ENCODE data around the gene RAPGEF4. TPM values are rescaled to one million over a fixed set of nuclear protein-coding genes. Genes with fewer than 3 reads are reported as not detected.

The RAPGEF4 gene
- polyA plus RNA-seq, 10 donors: 1.5 to 6.1 (median 3.4) TPM

GRCh38 chr2:172967036-172967982 is 231.7 kb downstream of the RAPGEF4 start:
- DNase-seq: no peak

GRCh38 chr2:172968061-172968469 is 232.4 kb downstream of the RAPGEF4 start:
- DNase-seq: peak; percentile 18 to 45 (median 34)

- DNase-seq: no peak
Observed at GRCh38 chr2:172969166-172969565, 233.5 kb downstream of the RAPGEF4 start.

- no peak for DNase-seq
Observed at GRCh38 chr2:172969609-172970008, 234.0 kb downstream of the RAPGEF4 start.

GRCh38 chr2:172970660-172971059 is 235.0 kb downstream of the RAPGEF4 start:
- no peak for DNase-seq

GRCh38 chr2:172972005-172972619 is 236.5 kb downstream of the RAPGEF4 start:
- no peak for DNase-seq

GRCh38 chr2:172974762-172975161 is 239.1 kb downstream of the RAPGEF4 start:
- DNase-seq: no peak

GRCh38 chr2:172976116-172976515 is 240.5 kb downstream of the RAPGEF4 start:
- DNase-seq: no peak

- DNase-seq: no peak
Observed at GRCh38 chr2:172976816-172977215, 241.2 kb downstream of the RAPGEF4 start.

GRCh38 chr2:172977270-172978062 is 241.8 kb downstream of the RAPGEF4 start:
- no peak for DNase-seq

- DNase-seq: peak in 1 of 3 donors; percentile 18
Observed at GRCh38 chr2:172978063-172978383, 242.4 kb downstream of the RAPGEF4 start.

- DNase-seq: no peak
Observed at GRCh38 chr2:172985139-172985892, 249.7 kb downstream of the RAPGEF4 start.

GRCh38 chr2:172986040-172986439 is 250.4 kb downstream of the RAPGEF4 start:
- no peak for DNase-seq

- no peak for DNase-seq
Observed at GRCh38 chr2:172988728-172989127, 253.1 kb downstream of the RAPGEF4 start.

GRCh38 chr2:172991031-172991430 is 255.4 kb downstream of the RAPGEF4 start:
- DNase-seq: no peak

GRCh38 chr2:172993139-172993538 is 257.5 kb downstream of the RAPGEF4 start:
- no peak for DNase-seq

- DNase-seq: no peak
Observed at GRCh38 chr2:172993931-172994717, 258.5 kb downstream of the RAPGEF4 start.

- no peak for DNase-seq
Observed at GRCh38 chr2:172994864-172995263, 259.2 kb downstream of the RAPGEF4 start.

- DNase-seq: peak; percentile 74 to 86 (median 82)
Observed at GRCh38 chr2:172995323-172996244, 259.9 kb downstream of the RAPGEF4 start.
